ENCODE data around the gene ERC2.
"Not testable (repeated sequence)": the region's sequence is repeated elsewhere in the genome, so short reads cannot be mapped to it uniquely, and the experiment has no call there.

The ERC2 gene

GRCh38 chr3:55880357-55880756, 587.9 kb downstream of the ERC2 start:
- DNase-seq (ENCODE audit: low read depth) = no peak

- no peak for DNase-seq (ENCODE audit: low read depth)
These were observed 588.4 kb downstream of the ERC2 start for GRCh38 chr3:55879901-55880331.

- DNase-seq (ENCODE audit: low read depth) = no peak
These were observed 590.6 kb downstream of the ERC2 start for GRCh38 chr3:55877703-55878102.

- no peak for DNase-seq (ENCODE audit: low read depth)
These were observed 591.7 kb downstream of the ERC2 start for GRCh38 chr3:55876560-55876959.

- no peak for DNase-seq (ENCODE audit: low read depth)
These were observed 593.2 kb downstream of the ERC2 start for GRCh38 chr3:55875113-55875512.

- DNase-seq (ENCODE audit: low read depth) = no peak
These were observed 594.6 kb downstream of the ERC2 start for GRCh38 chr3:55873523-55874254.

GRCh38 chr3:55870594-55870993, 597.7 kb downstream of the ERC2 start:
- DNase-seq (ENCODE audit: low read depth) = no peak

GRCh38 chr3:55868347-55868746, 599.9 kb downstream of the ERC2 start:
- DNase-seq (ENCODE audit: low read depth) = no peak

GRCh38 chr3:55863028-55863427, 605.2 kb downstream of the ERC2 start:
- no peak for DNase-seq (ENCODE audit: low read depth)

GRCh38 chr3:55860049-55860721, 608.1 kb downstream of the ERC2 start:
- DNase-seq (ENCODE audit: low read depth) = no peak

- DNase-seq (ENCODE audit: low read depth) = no peak
These were observed 609.0 kb downstream of the ERC2 start for GRCh38 chr3:55859305-55859704.

- DNase-seq (ENCODE audit: low read depth) = no peak
These were observed 609.5 kb downstream of the ERC2 start for GRCh38 chr3:55858727-55859126.

GRCh38 chr3:55858302-55858701, 610.0 kb downstream of the ERC2 start:
- no peak for DNase-seq (ENCODE audit: low read depth)

GRCh38 chr3:55857633-55858032, 610.6 kb downstream of the ERC2 start:
- DNase-seq (ENCODE audit: low read depth) = no peak

GRCh38 chr3:55855311-55855710, 613.0 kb downstream of the ERC2 start:
- no peak for DNase-seq (ENCODE audit: low read depth)

GRCh38 chr3:55854494-55854893, 613.8 kb downstream of the ERC2 start:
- no peak for DNase-seq (ENCODE audit: low read depth)

- DNase-seq (ENCODE audit: low read depth) = no peak
These were observed 615.9 kb downstream of the ERC2 start for GRCh38 chr3:55852326-55852725.

GRCh38 chr3:55842204-55842603, 626.1 kb downstream of the ERC2 start:
- no peak for DNase-seq (ENCODE audit: low read depth)

GRCh38 chr3:55831876-55832275, 636.4 kb downstream of the ERC2 start:
- DNase-seq (ENCODE audit: low read depth) = not testable (repeated sequence)

GRCh38 chr3:55828712-55829111, 639.6 kb downstream of the ERC2 start:
- DNase-seq (ENCODE audit: low read depth) = no peak

- no peak for DNase-seq (ENCODE audit: low read depth)
These were observed 640.5 kb downstream of the ERC2 start for GRCh38 chr3:55827786-55828185.

- no peak for DNase-seq (ENCODE audit: low read depth)
These were observed 641.4 kb downstream of the ERC2 start for GRCh38 chr3:55826731-55827496.

- no peak for DNase-seq (ENCODE audit: low read depth)
These were observed 642.2 kb downstream of the ERC2 start for GRCh38 chr3:55826097-55826496.
